SU-DHL-6 (cell line): ENCODE measurements around the gene TBC1D4.

Experiments
- EZH2phosphoT487 ChIP-seq: fragments of 200-600 bp; sonication (generic), shearing (Covaris generic); conservative IDR thresholded peaks from 2 replicates; pipeline ENCODE4 v1.6.1; 2018; ENCODE audit warnings: mild to moderate bottlenecking, antibody characterized with exemption, low read length, moderate library complexity, mixed read lengths
- TF ChIP-seq, protein P1 (sequence below): fragments of 200-600 bp; sonication (generic); IDR thresholded peaks from one replicate; pipeline ENCODE4 v1.5.1; 2017; ENCODE audit warnings: antibody characterized with exemption, mild to moderate bottlenecking, low read length, moderate library complexity; ENCODE audit not compliant: insufficient read depth, poor library complexity, severe bottlenecking

GRCh38 chr13:75327135-75327510, 154.8 kb downstream of the TBC1D4 start:
- TF ChIP-seq, protein P1, sequence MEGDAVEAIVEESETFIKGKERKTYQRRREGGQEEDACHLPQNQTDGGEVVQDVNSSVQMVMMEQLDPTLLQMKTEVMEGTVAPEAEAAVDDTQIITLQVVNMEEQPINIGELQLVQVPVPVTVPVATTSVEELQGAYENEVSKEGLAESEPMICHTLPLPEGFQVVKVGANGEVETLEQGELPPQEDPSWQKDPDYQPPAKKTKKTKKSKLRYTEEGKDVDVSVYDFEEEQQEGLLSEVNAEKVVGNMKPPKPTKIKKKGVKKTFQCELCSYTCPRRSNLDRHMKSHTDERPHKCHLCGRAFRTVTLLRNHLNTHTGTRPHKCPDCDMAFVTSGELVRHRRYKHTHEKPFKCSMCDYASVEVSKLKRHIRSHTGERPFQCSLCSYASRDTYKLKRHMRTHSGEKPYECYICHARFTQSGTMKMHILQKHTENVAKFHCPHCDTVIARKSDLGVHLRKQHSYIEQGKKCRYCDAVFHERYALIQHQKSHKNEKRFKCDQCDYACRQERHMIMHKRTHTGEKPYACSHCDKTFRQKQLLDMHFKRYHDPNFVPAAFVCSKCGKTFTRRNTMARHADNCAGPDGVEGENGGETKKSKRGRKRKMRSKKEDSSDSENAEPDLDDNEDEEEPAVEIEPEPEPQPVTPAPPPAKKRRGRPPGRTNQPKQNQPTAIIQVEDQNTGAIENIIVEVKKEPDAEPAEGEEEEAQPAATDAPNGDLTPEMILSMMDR, result no peak
- TF ChIP-seq EZH2phosphoT487, result no peak
